ENCODE data around the gene KLHL21. TPM values are rescaled to one million over a fixed set of nuclear protein-coding genes. Genes with fewer than 3 reads are reported as not detected.

Gene KLHL21
- total RNA-seq, 1 donor from 2014 or later: 42.3 TPM

GRCh38 chr1:6574818-6575217 is 27.9 kb downstream of the KLHL21 start:
- H3K36me3 ChIP-seq (ENCODE audit: insufficient read depth, low read length): no peaks in the 10 kb centered on the region
- H3K4me1 ChIP-seq (ENCODE audit: insufficient read depth, low read length): peaks cover 5% of the 10 kb centered on the region
- no peak overlapping the region for H3K9ac ChIP-seq (ENCODE audit: low read length)
- H3K4me3 ChIP-seq (ENCODE audit: insufficient read depth, low read depth, low read length): no peak overlapping the region
- peaks cover 3% of the 10 kb centered on the region for H3K27me3 ChIP-seq (ENCODE audit: insufficient read depth, low read length)
- H3K4me2 ChIP-seq (ENCODE audit: low read length): no peak overlapping the region
- DNase-seq (ENCODE audit: low read depth): no peak
- no peak overlapping the region for H2AFZ ChIP-seq (ENCODE audit: low read depth, low read length)
- no peak for TF ChIP-seq CTCF (IDR thresholded peaks at IDR 0.05; ENCODE audit: insufficient read depth, low read depth, low read length)
- TF ChIP-seq EZH2 (IDR thresholded peaks at IDR 0.05; ENCODE audit: insufficient read depth, low read length): no peak
- no peaks in the 10 kb centered on the region for H3K9me3 Mint-ChIP-seq (ENCODE audit: unreplicated experiment)
- H3K9me3 ChIP-seq (ENCODE audit: insufficient read depth, low read depth, low read length): peaks cover 5% of the 10 kb centered on the region
- no peak for FAIRE-seq
- no peaks in the 10 kb centered on the region for H3K36me3 Mint-ChIP-seq (ENCODE audit: low read depth, unreplicated experiment)
- no peak overlapping the region for H3K4me3 Mint-ChIP-seq (ENCODE audit: unreplicated experiment)
- H3K4me1 Mint-ChIP-seq (ENCODE audit: low read depth, unreplicated experiment): peaks cover 22% of the 10 kb centered on the region
- H3K79me2 ChIP-seq (ENCODE audit: insufficient read depth, low read length): no peaks in the 10 kb centered on the region
- no peak overlapping the region for H3K27ac ChIP-seq (ENCODE audit: low read depth, low read length)
- no peaks in the 10 kb centered on the region for H4K20me1 ChIP-seq (ENCODE audit: insufficient read depth, low read length)
- no peak overlapping the region for H3K27ac Mint-ChIP-seq (ENCODE audit: unreplicated experiment)
- H3K27me3 Mint-ChIP-seq (ENCODE audit: low read depth, unreplicated experiment): peaks cover 16% of the 10 kb centered on the region

GRCh38 chr1:6574025-6574620 is 28.5 kb downstream of the KLHL21 start:
- TF ChIP-seq CTCF (IDR thresholded peaks at IDR 0.05; ENCODE audit: insufficient read depth, low read depth, low read length) (no peak), EZH2 (IDR thresholded peaks at IDR 0.05; ENCODE audit: insufficient read depth, low read length) (no peak)
- DNase-seq (ENCODE audit: low read depth) (no peak), FAIRE-seq (no peak)
- H4K20me1 ChIP-seq (ENCODE audit: insufficient read depth, low read length): no peaks in the 10 kb centered on the region
- H2AFZ ChIP-seq (ENCODE audit: low read depth, low read length): no peak overlapping the region
- Mint-ChIP-seq H3K27ac (ENCODE audit: unreplicated experiment) (no peak overlapping the region), H3K4me1 (ENCODE audit: low read depth, unreplicated experiment) (peaks cover 18% of the 10 kb centered on the region), H3K36me3 (ENCODE audit: low read depth, unreplicated experiment) (no peaks in the 10 kb centered on the region), H3K9me3 (ENCODE audit: unreplicated experiment) (no peaks in the 10 kb centered on the region), H3K27me3 (ENCODE audit: low read depth, unreplicated experiment) (peaks cover 22% of the 10 kb centered on the region), H3K4me3 (ENCODE audit: unreplicated experiment) (no peak overlapping the region)
- H3K4me2 ChIP-seq (ENCODE audit: low read length): no peak overlapping the region
- H3K4me1 ChIP-seq (ENCODE audit: insufficient read depth, low read length): no peaks in the 10 kb centered on the region
- peaks cover 5% of the 10 kb centered on the region for H3K9me3 ChIP-seq (ENCODE audit: insufficient read depth, low read depth, low read length)
- H3K36me3 ChIP-seq (ENCODE audit: insufficient read depth, low read length): no peaks in the 10 kb centered on the region
- H3K79me2 ChIP-seq (ENCODE audit: insufficient read depth, low read length): no peaks in the 10 kb centered on the region
- H3K27me3 ChIP-seq (ENCODE audit: insufficient read depth, low read length): peaks cover 3% of the 10 kb centered on the region
- H3K9ac ChIP-seq (ENCODE audit: low read length): no peak overlapping the region
- H3K27ac ChIP-seq (ENCODE audit: low read depth, low read length): no peak overlapping the region
- no peak overlapping the region for H3K4me3 ChIP-seq (ENCODE audit: insufficient read depth, low read depth, low read length)

- Histone ChIP-seq H3K36me3 (ENCODE audit: insufficient read depth, low read length) (no peaks in the 10 kb centered on the region), H3K4me1 (ENCODE audit: insufficient read depth, low read length) (no peaks in the 10 kb centered on the region), H3K79me2 (ENCODE audit: insufficient read depth, low read length) (no peaks in the 10 kb centered on the region), H4K20me1 (ENCODE audit: insufficient read depth, low read length) (no peaks in the 10 kb centered on the region), H2AFZ (ENCODE audit: low read depth, low read length) (no peak overlapping the region), H3K27ac (ENCODE audit: low read depth, low read length) (no peak overlapping the region), H3K4me2 (ENCODE audit: low read length) (no peak overlapping the region), H3K9ac (ENCODE audit: low read length) (no peak overlapping the region), H3K4me3 (ENCODE audit: insufficient read depth, low read depth, low read length) (no peak overlapping the region), H3K9me3 (ENCODE audit: insufficient read depth, low read depth, low read length) (peaks cover 5% of the 10 kb centered on the region), H3K27me3 (ENCODE audit: insufficient read depth, low read length) (peaks cover 3% of the 10 kb centered on the region)
- TF ChIP-seq CTCF (IDR thresholded peaks at IDR 0.05; ENCODE audit: insufficient read depth, low read depth, low read length) (no peak), EZH2 (IDR thresholded peaks at IDR 0.05; ENCODE audit: insufficient read depth, low read length) (no peak)
- no peak overlapping the region for H3K4me3 Mint-ChIP-seq (ENCODE audit: unreplicated experiment)
- H3K9me3 Mint-ChIP-seq (ENCODE audit: unreplicated experiment): peaks cover 4% of the 10 kb centered on the region
- H3K27me3 Mint-ChIP-seq (ENCODE audit: low read depth, unreplicated experiment): peaks cover 33% of the 10 kb centered on the region
- no peak overlapping the region for H3K27ac Mint-ChIP-seq (ENCODE audit: unreplicated experiment)
- FAIRE-seq (no peak), DNase-seq (ENCODE audit: low read depth) (no peak)
- peaks cover 10% of the 10 kb centered on the region for H3K4me1 Mint-ChIP-seq (ENCODE audit: low read depth, unreplicated experiment)
- H3K36me3 Mint-ChIP-seq (ENCODE audit: low read depth, unreplicated experiment): no peaks in the 10 kb centered on the region
These were observed 29.9 kb downstream of the KLHL21 start for GRCh38 chr1:6572653-6573383.

Measured in astrocyte (in vitro differentiated cells and primary cell).